Measurements from ENCODE around the gene DDX20. TPM values are rescaled to one million over a fixed set of nuclear protein-coding genes. Genes with fewer than 3 reads are reported as not detected.

DDX20 gene
- total and polyA plus RNA-seq, 8 donors = 10.6 to 22.8 (median 18.7) TPM

- H3K27ac ChIP-seq = peak overlapping the region in 1 of 2 donors; percentile 95
- H3K4me3 ChIP-seq = peak overlapping the region in 1 of 2 donors; percentile 73
- H3K4me1 ChIP-seq = peaks cover 5 to 80% of the 10 kb centered on the region in 2 donors
- no peak for TF ChIP-seq CTCF (IDR thresholded peaks at IDR 0.05)
- intact Hi-C loops (cut with DNase I) = no loop called here
- no peaks in the 10 kb centered on the region for H3K9me3 ChIP-seq
- DNase-seq (no peak), ATAC-seq (no peak)
- H3K27me3 ChIP-seq = peaks cover 0 to 26% of the 10 kb centered on the region in 2 donors
- no peaks in the 10 kb centered on the region for H3K36me3 ChIP-seq
Observed at GRCh38 chr1:111737216-111738132, 18.2 kb upstream of the DDX20 start.

- no peak for TF ChIP-seq CTCF (IDR thresholded peaks at IDR 0.05)
- peaks cover 5 to 74% of the 10 kb centered on the region in 2 donors for H3K4me1 ChIP-seq
Observed at GRCh38 chr1:111738133-111738435, 17.6 kb upstream of the DDX20 start.

GRCh38 chr1:111738436-111739193 is 17.1 kb upstream of the DDX20 start:
- Histone ChIP-seq H3K9me3 (no peaks in the 10 kb centered on the region), H3K36me3 (no peaks in the 10 kb centered on the region), H3K4me3 (peak overlapping the region; percentile 36 to 73), H3K4me1 (peaks cover 5 to 69% of the 10 kb centered on the region in 2 donors), H3K27me3 (peaks cover 0 to 26% of the 10 kb centered on the region in 2 donors), H3K27ac (peak overlapping the region; percentile 85 to 95)
- no peak for TF ChIP-seq CTCF (IDR thresholded peaks at IDR 0.05)
- ATAC-seq (peak; percentile 76), DNase-seq (peak in 2 of 4 donors; percentile 81 to 93)
- intact Hi-C loops (cut with DNase I) = no loop called here

More at GRCh38 chr1:111738133-111738435, 17.6 kb upstream of the DDX20 start:
- ATAC-seq (no peak), DNase-seq (no peak)
- Histone ChIP-seq H3K27me3 (peaks cover 0 to 26% of the 10 kb centered on the region in 2 donors), H3K36me3 (no peaks in the 10 kb centered on the region), H3K27ac (peak overlapping the region; percentile 85 to 95), H3K4me3 (peak overlapping the region; percentile 36 to 73), H3K9me3 (no peaks in the 10 kb centered on the region)
- intact Hi-C loops (cut with DNase I) = no loop called here

- H3K4me3 ChIP-seq = peak within 1 kb of the TSS; percentile 36 to 73
- H3K9me3 ChIP-seq = no peaks in the 10 kb centered on the region
- peaks cover 5 to 61% of the 10 kb centered on the region in 2 donors for H3K4me1 ChIP-seq
- peak within 1 kb of the TSS; percentile 85 to 95 for H3K27ac ChIP-seq
- ATAC-seq (peak; percentile 92), DNase-seq (peak; percentile 68 to 97 (median 90))
- H3K36me3 ChIP-seq = no peaks in the 10 kb centered on the region
- intact Hi-C loops (cut with DNase I) = no loop called here
- H3K27me3 ChIP-seq = peaks cover 0 to 26% of the 10 kb centered on the region in 2 donors
- TF ChIP-seq CTCF (IDR thresholded peaks at IDR 0.05) = no peak
Observed at GRCh38 chr1:111739194-111739924, 16.3 kb upstream of the DDX20 start, which contains the start of gene INKA2. INKA2 (minus strand) TSS chr1:111739395; CDS start chr1:111739242, 153 bp downstream.

Measured in left lung (tissue), 10 donors.